Suppressor macrophage (primary cell): ENCODE measurements around the gene CYYR1.

Source experiments
- DNase-seq, 4 experiments: peaks; one replicate each; pipeline ENCODE4 v3.0.0-alpha.2; 2020 to 2022

The CYYR1 gene

DNA sequence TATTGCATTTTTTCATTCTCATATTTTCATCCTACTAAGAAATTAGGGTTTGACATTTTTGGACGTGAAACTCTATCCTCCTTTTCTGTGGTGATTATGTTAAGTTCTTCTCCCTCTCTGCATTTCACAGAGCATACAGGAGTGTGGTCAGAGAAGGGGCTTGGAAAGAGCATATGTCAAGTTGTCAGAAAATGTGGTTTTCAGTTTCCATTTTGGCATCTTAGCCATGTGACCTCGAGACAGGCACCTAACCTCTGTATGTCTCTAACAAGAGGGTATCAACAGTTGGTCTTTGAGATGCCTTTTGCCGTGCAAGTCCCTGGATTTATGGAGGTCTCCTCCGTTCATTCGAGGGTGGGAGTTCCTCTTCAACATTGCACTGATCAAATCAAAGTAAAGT lies 140.7 kb downstream of the CYYR1 start:
- DNase-seq: no peak

GRCh38 chr21:26425576-26425975 lies 147.5 kb downstream of the CYYR1 start:
- DNase-seq: no peak

- DNase-seq: no peak
Observed at GRCh38 chr21:26423511-26423910, 149.6 kb downstream of the CYYR1 start.

DNA sequence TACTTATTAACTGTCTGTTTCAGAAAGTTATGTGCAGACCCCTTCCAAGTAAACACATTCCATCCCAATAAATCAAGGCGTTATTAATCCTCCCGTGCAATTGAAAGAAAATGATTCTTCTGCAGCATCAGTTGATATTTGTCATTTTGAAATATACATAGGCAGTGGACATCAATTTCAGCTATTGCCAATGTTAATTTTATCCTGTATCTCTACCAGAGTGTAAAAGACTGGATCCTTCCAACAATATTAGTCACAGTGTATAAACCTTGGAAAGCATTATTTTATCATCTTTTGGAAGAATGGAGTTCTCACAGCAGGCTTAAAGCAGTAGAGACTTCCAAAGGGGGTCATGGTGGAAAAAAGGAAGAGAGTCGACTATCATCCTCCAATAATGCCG lies 150.4 kb downstream of the CYYR1 start:
- DNase-seq: no peak

DNA sequence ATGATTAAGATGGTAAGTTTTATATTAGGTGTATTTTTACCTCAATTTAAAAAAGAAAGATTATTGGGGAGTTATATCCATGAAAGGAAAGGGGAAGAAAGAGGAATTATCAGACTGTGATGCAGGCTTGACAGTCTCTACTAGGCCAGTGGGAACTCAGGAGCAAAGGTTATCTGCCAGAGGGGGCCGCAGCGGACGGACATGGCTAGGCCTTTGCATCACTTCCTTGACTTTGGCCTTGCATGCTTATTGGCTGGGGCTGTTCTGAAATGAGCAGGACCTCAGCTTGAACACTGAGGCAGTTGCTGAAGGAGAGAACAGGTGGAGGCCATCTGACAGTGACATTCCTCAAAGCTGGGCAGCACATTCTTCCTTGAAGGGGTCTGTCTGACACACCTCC lies 150.9 kb downstream of the CYYR1 start:
- no peak for DNase-seq

DNA sequence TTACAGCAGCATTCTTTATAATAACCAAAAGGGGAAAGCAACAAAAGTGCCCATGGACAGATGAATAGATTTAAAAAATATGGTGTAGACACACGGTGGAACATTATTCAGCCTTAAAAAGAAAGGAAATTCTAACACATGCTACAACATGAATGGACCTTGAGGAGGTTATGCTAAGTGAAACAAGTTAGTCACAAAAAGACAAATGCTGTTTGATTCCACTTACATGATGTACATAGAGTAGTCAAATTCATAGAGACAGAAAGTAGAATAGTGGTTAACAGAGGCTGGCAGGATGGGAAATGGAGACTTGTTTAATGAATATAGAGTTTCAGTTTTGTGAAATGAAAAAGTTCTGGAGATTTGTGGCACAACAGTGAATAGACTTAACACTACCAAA lies 151.4 kb downstream of the CYYR1 start:
- DNase-seq: no peak
